HG03097 (cell line): Measurements from ENCODE around the gene DYSF.

Source experiments
- ATAC-seq: cut with Tn5 transposase; IDR thresholded peaks from one replicate; pipeline ENCODE4 v1.9.1; 2021; ENCODE audit not compliant: unreplicated experiment, low FRiP score

DYSF gene

GRCh38 chr2:71547616-71548285 lies 94.4 kb downstream of the DYSF start:
- ATAC-seq: no peak

DNA sequence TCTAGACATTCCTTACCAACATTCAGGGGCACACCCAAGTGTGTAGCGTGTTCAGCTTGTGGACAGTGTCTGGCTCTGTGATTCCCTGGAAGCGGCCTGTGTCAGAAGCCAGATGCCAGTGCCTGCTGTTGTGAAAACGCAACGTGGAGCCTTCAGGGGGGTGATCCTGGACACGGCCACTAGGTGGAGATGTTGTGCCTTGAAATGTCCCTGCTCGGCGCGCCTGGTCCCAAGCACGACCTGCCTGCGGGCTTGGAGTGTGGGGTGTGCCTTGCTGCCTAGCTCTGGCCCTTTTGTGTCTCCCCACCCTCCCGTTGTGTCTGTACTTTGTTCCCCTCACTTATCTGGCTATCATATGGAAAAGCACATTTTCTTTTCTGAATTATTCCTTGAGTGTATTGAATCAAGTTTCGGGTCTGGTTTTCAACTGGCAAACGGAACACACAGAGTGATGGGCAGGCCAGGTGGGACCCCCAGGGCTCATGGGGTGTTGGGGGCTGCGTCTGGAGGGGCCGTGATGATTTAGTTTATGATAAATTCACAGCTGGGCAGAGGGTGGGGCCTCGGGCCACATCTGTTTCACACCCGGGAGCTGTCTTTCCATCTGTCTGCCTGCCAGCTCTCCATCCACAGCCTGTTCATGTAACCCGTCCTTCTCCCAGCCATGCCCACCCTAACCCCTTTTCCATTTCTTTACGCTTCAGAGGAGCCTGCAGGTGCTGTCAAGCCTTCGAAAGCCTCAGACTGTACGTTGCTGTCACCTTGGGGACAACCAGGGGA lies 95.5 kb downstream of the DYSF start:
- ATAC-seq: no peak

DNA sequence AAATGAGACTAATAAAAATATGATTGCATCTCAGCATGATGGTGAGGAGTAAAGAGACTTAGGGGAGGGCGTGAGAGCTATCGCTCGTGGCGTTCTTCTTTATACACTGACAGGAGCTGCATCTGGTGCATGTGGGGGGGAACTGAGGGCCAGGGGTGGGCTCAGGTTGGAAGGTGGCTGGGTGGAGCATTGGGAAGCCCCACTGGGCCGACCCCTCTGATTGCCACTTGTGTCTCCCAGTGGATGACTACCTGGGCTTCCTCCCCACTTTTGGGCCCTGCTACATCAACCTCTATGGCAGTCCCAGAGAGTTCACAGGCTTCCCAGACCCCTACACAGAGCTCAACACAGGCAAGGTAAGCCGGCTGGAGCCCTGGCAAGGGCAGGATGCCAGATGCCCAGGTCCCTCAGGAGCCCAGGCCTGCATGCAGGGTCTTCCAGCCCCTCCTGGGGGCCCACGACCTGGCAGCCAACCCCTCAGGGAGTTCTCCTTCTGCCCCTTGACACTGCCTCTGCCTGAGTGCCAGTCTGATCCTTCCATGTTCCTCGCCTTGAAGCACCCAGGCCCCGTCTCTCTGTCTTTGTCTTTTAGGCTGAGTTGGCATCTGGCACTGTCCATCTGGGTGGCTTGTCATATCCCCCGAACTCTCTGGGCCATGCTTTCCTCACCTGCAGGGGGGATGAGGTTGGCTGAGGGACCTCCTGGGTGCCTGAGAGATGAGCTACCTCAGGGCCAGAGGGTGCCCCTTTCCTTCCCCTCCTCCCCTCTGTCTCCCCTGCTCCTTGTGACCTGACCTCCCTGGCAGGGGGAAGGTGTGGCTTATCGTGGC lies 97.7 kb downstream of the DYSF start:
- no peak for ATAC-seq

DNA sequence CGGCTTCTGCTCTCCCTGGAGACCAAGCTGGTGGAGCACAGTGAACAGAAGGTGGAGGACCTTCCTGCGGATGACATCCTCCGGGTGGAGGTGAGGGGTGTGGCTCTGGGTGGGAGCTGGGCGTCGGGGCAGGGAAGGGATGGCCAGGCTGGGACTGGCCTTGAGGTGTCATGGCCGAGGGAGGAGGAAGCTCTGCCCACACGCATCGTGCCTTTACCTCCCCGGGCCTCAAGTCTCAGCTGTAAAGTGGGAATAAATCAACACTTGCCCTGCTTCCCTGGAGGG lies 98.2 kb downstream of the DYSF start:
- no peak for ATAC-seq

GRCh38 chr2:71552356-71552755 lies 99.0 kb downstream of the DYSF start:
- no peak for ATAC-seq

DNA sequence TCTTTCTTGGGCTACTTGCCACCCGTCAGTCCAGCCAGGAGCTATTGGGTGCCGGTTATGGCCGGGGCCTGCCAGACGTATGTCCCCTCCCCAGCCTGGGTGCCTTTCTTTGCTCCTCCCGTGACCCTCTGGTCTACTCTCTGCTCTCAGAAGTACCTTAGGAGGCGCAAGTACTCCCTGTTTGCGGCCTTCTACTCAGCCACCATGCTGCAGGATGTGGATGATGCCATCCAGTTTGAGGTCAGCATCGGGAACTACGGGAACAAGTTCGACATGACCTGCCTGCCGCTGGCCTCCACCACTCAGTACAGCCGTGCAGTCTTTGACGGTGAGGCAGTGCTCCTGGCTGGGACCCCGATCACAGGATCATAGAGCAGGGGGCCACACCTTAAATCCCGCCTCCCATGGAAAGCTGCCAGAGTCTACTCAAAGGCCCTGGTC lies 99.5 kb downstream of the DYSF start:
- ATAC-seq: no peak

- ATAC-seq: no peak
These were observed 100.8 kb downstream of the DYSF start for GRCh38 chr2:71554028-71554705.

DNA sequence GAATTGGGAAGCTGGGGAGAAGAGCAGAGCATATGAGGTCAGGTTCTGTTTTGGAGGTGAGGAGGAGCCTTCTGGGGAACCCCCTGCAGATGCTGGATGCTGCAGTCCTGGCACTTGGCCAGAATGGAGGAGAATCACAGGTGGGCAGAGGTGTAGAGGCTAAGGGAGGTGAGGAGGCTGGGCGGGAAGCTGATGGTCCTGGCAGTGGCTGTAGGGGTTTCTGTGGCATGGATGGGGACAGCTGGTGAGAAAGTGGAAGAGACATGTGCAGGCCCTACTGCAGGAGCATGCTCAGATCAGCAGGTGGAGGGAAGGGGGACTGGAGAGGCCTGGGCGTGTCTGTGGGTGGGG lies 101.3 kb downstream of the DYSF start:
- ATAC-seq: no peak

GRCh38 chr2:71555798-71556454 lies 102.6 kb downstream of the DYSF start:
- no peak for ATAC-seq

DNA sequence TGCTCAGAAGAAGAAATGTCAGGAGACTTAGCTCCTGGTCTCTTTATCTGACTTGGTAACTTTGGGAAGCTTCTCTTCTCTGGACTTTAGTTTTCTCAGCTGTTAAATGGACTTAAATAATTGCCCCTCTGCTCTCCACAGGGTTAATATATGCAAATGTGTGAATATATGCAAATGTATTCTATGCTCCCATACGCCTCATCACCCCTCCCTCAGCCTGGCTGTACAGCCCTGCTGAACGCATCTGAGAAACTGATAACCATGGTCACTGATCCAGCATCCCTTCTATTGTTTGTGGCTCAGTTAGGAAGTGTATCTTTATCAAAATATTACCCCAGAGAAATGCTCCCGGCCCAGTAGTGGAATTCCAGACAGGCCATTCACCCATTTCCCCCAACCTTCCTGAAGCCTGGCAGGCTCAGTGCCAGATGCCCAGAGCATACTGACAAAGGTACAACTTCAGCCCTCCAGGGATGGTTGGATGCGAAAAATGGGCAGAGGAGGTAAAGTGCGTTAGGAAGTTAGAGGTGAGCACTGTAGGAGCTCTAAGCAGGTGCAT lies 103.4 kb downstream of the DYSF start:
- no peak for ATAC-seq

DNA sequence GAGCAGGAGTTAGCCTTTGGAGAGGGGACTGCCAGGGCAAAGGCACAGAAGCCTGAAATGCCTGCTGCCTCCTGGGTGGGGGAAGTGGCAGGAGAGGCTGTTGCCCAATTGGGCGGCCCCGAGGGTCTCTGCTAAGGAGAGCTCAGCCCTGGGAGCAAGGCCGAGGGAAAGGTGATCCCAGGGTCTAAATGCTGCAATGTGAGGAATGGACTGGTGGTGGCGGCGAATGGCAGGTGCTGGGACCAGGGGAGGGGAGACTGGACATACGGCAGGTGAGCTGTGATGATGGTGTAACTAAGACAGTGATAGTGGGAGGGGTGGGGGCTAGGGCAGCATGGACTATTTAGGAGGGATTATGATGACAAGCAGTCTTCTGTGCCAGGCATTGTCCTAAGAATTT lies 104.0 kb downstream of the DYSF start:
- ATAC-seq: no peak

GRCh38 chr2:71558300-71559051 lies 105.1 kb downstream of the DYSF start:
- no peak for ATAC-seq

- ATAC-seq: no peak
These were observed 105.9 kb downstream of the DYSF start for GRCh38 chr2:71559080-71559827.

GRCh38 chr2:71559828-71560637 lies 106.7 kb downstream of the DYSF start:
- no peak for ATAC-seq

DNA sequence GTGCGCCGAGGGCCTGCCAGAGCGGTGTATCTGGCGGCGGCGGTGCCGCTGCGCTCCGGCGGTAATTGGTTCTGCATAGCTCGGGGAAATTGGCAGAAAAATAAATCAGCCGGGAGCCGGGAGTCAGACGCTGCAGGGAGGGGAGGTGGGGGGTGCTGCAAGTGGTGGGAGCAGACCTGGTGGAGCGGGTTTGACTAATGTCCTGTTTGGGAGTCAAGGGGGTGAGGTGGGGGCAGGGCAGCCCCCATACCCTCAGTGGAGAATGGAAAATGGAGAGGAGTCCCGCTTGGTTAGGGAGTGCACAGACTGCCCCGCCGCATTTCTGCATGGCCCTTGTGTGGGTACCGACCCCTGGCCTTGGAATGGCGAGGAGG lies 107.3 kb downstream of the DYSF start:
- ATAC-seq: no peak

DNA sequence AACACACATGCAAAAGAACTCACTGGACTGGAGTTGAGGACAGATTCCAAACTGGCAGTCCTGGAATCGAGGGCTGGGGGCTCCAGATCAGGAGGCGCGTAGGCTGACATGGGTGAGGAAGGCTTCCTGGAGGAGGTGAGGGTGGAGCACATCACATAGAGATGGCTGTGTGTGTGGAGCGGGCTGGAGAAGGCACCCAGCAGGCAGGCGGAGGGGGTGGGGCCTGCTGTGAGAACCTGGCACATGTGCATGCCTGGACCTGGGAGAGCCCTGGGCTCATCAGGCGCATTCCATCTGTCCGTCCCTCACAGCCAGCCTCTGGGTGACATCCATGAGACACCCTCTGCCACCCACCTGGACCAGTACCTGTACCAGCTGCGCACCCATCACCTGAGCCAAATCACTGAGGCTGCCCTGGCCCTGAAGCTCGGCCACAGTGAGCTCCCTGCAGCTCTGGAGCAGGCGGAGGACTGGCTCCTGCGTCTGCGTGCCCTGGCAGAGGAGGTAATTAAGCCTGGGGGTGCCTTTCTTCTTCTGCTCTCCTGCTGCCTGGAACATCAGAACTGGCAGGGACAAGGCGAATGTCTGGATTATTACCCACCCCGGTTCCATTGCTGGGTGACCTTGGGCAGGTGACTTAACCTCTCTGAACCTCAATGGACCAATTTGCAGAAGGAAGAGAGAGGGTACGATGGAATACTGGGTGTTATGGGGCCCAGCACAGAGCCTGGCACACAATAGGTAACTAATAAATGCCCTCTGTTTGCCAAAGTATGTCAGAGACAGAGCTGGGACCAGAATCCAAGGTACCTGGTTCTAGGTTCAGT lies 108.3 kb downstream of the DYSF start:
- no peak for ATAC-seq

DNA sequence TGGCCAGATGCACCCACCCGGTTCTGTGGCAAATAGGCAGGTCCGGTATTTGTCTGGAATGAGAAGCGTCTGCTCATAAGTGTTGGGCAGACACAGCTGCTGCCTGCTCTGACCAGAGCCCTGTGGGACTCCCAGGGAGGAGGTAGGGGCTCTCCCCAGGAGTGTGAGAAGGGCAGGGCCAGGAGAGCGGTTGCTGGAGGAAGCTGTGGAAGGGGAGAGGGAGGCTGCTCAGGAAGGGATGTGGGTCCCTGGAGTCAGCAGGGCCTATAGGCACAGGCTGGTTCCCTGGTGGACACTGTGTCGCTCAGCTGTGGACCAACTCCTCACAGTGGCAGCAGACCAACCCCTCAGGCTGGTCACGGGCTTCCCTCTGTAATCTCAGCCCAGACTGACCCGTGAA lies 109.2 kb downstream of the DYSF start:
- ATAC-seq: no peak
